CD8-positive, alpha-beta memory T cell (primary cell): ENCODE measurements around the gene MBNL2. TPM values are rescaled to one million over a fixed set of nuclear protein-coding genes. Genes with fewer than 3 reads are reported as not detected.

Experiments used
- CTCF ChIA-PET: fragments of 350-600 bp; sonication (Branson Sonifier 250); formaldehyde crosslinking; loops from one replicate; lab custom pipeline; 2021; ENCODE audit warnings: antibody characterized with exemption; lab: Charles Lee
- POLR2A ChIA-PET: fragments of 350-600 bp; sonication (Branson Sonifier 250); formaldehyde crosslinking; loops from one replicate; lab custom pipeline; 2021; ENCODE audit warnings: antibody characterized with exemption; lab: Charles Lee
- DNase-seq, 5 donors: peaks; one replicate each; pipeline versions ENCODE4 v3.0.0 to v3.0.0-alpha.2; 2020 to 2022; ENCODE audit warnings: mixed read lengths in 1 of 5
- H3K27ac ChIP-seq: one replicate; pipeline ENCODE4 v1.7.0; 2013; ENCODE audit warnings: low read depth, mild to moderate bottlenecking, low read length, moderate library complexity
- H3K27me3 ChIP-seq: 2 replicates; pipeline ENCODE4 v1.7.0; 2013; ENCODE audit warnings: low read length, mild to moderate bottlenecking; ENCODE audit not compliant: insufficient read depth, poor library complexity, severe bottlenecking
- H3K36me3 ChIP-seq: 2 replicates; pipeline ENCODE4 v1.7.0; 2013; ENCODE audit warnings: mild to moderate bottlenecking, low read length, moderate library complexity; ENCODE audit not compliant: insufficient read depth
- H3K4me1 ChIP-seq: 2 replicates; pipeline ENCODE4 v1.7.0; 2013; ENCODE audit warnings: mild to moderate bottlenecking, low read length, moderate library complexity; ENCODE audit not compliant: insufficient read depth
- H3K4me3 ChIP-seq: 2 replicates; pipeline ENCODE4 v1.7.0; 2013; ENCODE audit warnings: mild to moderate bottlenecking, low read length
- H3K9me3 ChIP-seq: 2 replicates; pipeline ENCODE4 v1.7.0; 2013; ENCODE audit warnings: mild to moderate bottlenecking, low read length
- H3K27ac Mint-ChIP-seq, 8 donors: one replicate each; pipeline ENCODE4 v1.8.0; 2020 to 2021; ENCODE audit warnings: mixed read lengths in 8 of 8, mild to moderate bottlenecking in 6 of 8, inconsistent platforms in 3 of 8, moderate library complexity in 3 of 8
- H3K27me3 Mint-ChIP-seq, 2 donors: one replicate each; pipeline ENCODE4 v1.8.0; 2020 to 2021; ENCODE audit warnings: mixed read lengths in 2 of 2, mild to moderate bottlenecking in 1 of 2, moderate library complexity in 1 of 2
- H3K36me3 Mint-ChIP-seq, 3 donors: one replicate each; pipeline ENCODE4 v1.8.0; 2020 to 2021; ENCODE audit warnings: mixed read lengths in 3 of 3, inconsistent platforms in 1 of 3, mild to moderate bottlenecking in 1 of 3
- H3K4me1 Mint-ChIP-seq, 3 donors: one replicate each; pipeline ENCODE4 v1.8.0; 2020 to 2021; ENCODE audit warnings: mixed read lengths in 3 of 3, inconsistent platforms in 1 of 3, mild to moderate bottlenecking in 1 of 3
- H3K4me3 Mint-ChIP-seq, 7 donors: one replicate each; pipeline ENCODE4 v1.8.0; 2020 to 2021; ENCODE audit warnings: mixed read lengths in 7 of 7, mild to moderate bottlenecking in 6 of 7, moderate library complexity in 4 of 7, inconsistent platforms in 2 of 7
- H3K9me3 Mint-ChIP-seq, 5 donors: one replicate each; pipeline ENCODE4 v1.8.0; 2020 to 2022; ENCODE audit warnings: mixed read lengths in 5 of 5, mild to moderate bottlenecking in 3 of 5, moderate library complexity in 2 of 5, inconsistent platforms in 1 of 5
- polyA plus RNA-seq: library from polyadenylated mRNA; unstranded; fragments of 300-500 nt; fragmentation: Illumina TruSeq; gene quantifications from one replicate; pipeline ENCODE4 v1.2.3, GENCODE V29; 2021
- total RNA-seq, 2 experiments: library from RNA; stranded (reverse); gene quantifications; one replicate each; pipeline ENCODE4 v1.2.3, GENCODE V29; 2021

The MBNL2 gene
- total and polyA plus RNA-seq, 3 experiments from 2014 or later: 15.9 to 17.8 (median 17.7) TPM

GRCh38 chr13:97329331-97329730 is 107.2 kb downstream of the MBNL2 start:
- Histone ChIP-seq H3K36me3 (no peaks in the 10 kb centered on the region), H3K4me1 (no peaks in the 10 kb centered on the region), H3K27me3 (no peaks in the 10 kb centered on the region), H3K4me3 (no peak overlapping the region), H3K27ac (no peak overlapping the region), H3K9me3 (no peaks in the 10 kb centered on the region)
- Mint-ChIP-seq H3K27ac (peak overlapping the region in 1 of 8 donors; percentile 30), H3K4me1 (peaks cover 16 to 44% (median 34%) of the 10 kb centered on the region in 3 donors), H3K36me3 (peaks cover 0 to 12% (median 0%) of the 10 kb centered on the region in 3 donors), H3K27me3 (no peaks in the 10 kb centered on the region), H3K9me3 (no peaks in the 10 kb centered on the region), H3K4me3 (no peak overlapping the region)
- ChIA-PET POLR2A (no interaction called here), CTCF (no interaction called here)
- DNase-seq: no peak

- Histone ChIP-seq H3K4me3 (no peak overlapping the region), H3K27me3 (no peaks in the 10 kb centered on the region), H3K4me1 (no peaks in the 10 kb centered on the region), H3K27ac (no peak overlapping the region), H3K9me3 (no peaks in the 10 kb centered on the region), H3K36me3 (peaks cover 3% of the 10 kb centered on the region)
- Mint-ChIP-seq H3K9me3 (no peaks in the 10 kb centered on the region), H3K27me3 (no peaks in the 10 kb centered on the region), H3K4me3 (no peak overlapping the region), H3K4me1 (peaks cover 19 to 42% (median 34%) of the 10 kb centered on the region in 3 donors), H3K27ac (no peak overlapping the region), H3K36me3 (peaks cover 0 to 21% (median 3%) of the 10 kb centered on the region in 3 donors)
- DNase-seq: no peak
- ChIA-PET POLR2A (no interaction called here), CTCF (interaction anchor here (2.5 kb wide), 1 partner anchor 221 kb away, joined by 11 read pairs; no protein-coding TSS in a partner anchor)
Measured at GRCh38 chr13:97330448-97330847, 108.3 kb downstream of the MBNL2 start.

GRCh38 chr13:97332742-97333141 is 110.6 kb downstream of the MBNL2 start:
- POLR2A ChIA-PET: no interaction called here
- Mint-ChIP-seq H3K27me3 (no peaks in the 10 kb centered on the region), H3K36me3 (peaks cover 5 to 24% (median 10%) of the 10 kb centered on the region in 3 donors), H3K27ac (peak overlapping the region in 3 of 8 donors; percentile 5 to 74 (median 20)), H3K4me3 (no peak overlapping the region), H3K9me3 (no peaks in the 10 kb centered on the region), H3K4me1 (peaks cover 16 to 34% (median 20%) of the 10 kb centered on the region in 3 donors)
- Histone ChIP-seq H3K27ac (no peak overlapping the region), H3K27me3 (no peaks in the 10 kb centered on the region), H3K4me1 (no peaks in the 10 kb centered on the region), H3K9me3 (no peaks in the 10 kb centered on the region), H3K4me3 (no peak overlapping the region), H3K36me3 (peaks cover 3% of the 10 kb centered on the region)
- CTCF ChIA-PET: interaction anchor here (1.1 to 1.4 kb wide), 2 partner anchors 102 to 223 kb away, joined by 3 to 4 read pairs; no protein-coding TSS in a partner anchor
- DNase-seq: no peak

- no peak for DNase-seq
- no peaks in the 10 kb centered on the region for H3K9me3 ChIP-seq
- Mint-ChIP-seq H3K4me3 (no peak overlapping the region), H3K36me3 (peaks cover 5 to 24% (median 10%) of the 10 kb centered on the region in 3 donors), H3K27ac (no peak overlapping the region), H3K9me3 (no peaks in the 10 kb centered on the region), H3K4me1 (peaks cover 16 to 33% (median 18%) of the 10 kb centered on the region in 3 donors), H3K27me3 (no peaks in the 10 kb centered on the region)
- no peak overlapping the region for H3K4me3 ChIP-seq
- H3K27me3 ChIP-seq: no peaks in the 10 kb centered on the region
- H3K4me1 ChIP-seq: no peaks in the 10 kb centered on the region
- H3K36me3 ChIP-seq: peaks cover 3% of the 10 kb centered on the region
- ChIA-PET CTCF (no interaction called here), POLR2A (no interaction called here)
- no peak overlapping the region for H3K27ac ChIP-seq
Measured at GRCh38 chr13:97333983-97334382, 111.8 kb downstream of the MBNL2 start.

- Mint-ChIP-seq H3K9me3 (no peaks in the 10 kb centered on the region), H3K4me1 (peaks cover 17 to 31% (median 18%) of the 10 kb centered on the region in 3 donors), H3K27me3 (no peaks in the 10 kb centered on the region), H3K36me3 (peaks cover 5 to 24% (median 10%) of the 10 kb centered on the region in 3 donors), H3K27ac (peak overlapping the region in 2 of 8 donors; percentile 25 to 38), H3K4me3 (no peak overlapping the region)
- Histone ChIP-seq H3K4me1 (no peaks in the 10 kb centered on the region), H3K4me3 (no peak overlapping the region), H3K36me3 (peaks cover 3% of the 10 kb centered on the region), H3K27me3 (no peaks in the 10 kb centered on the region), H3K9me3 (no peaks in the 10 kb centered on the region), H3K27ac (no peak overlapping the region)
- no peak for DNase-seq
- CTCF ChIA-PET: no interaction called here
- POLR2A ChIA-PET: no interaction called here
Measured at GRCh38 chr13:97334690-97335089, 112.6 kb downstream of the MBNL2 start.

GRCh38 chr13:97335488-97336134 is 113.5 kb downstream of the MBNL2 start:
- Mint-ChIP-seq H3K27ac (no peak overlapping the region), H3K27me3 (no peaks in the 10 kb centered on the region), H3K9me3 (no peaks in the 10 kb centered on the region), H3K4me1 (peaks cover 19 to 28% (median 20%) of the 10 kb centered on the region in 3 donors), H3K36me3 (peaks cover 5 to 20% (median 10%) of the 10 kb centered on the region in 3 donors), H3K4me3 (no peak overlapping the region)
- Histone ChIP-seq H3K27me3 (no peaks in the 10 kb centered on the region), H3K9me3 (no peaks in the 10 kb centered on the region), H3K36me3 (peaks cover 3% of the 10 kb centered on the region), H3K27ac (no peak overlapping the region), H3K4me1 (no peaks in the 10 kb centered on the region), H3K4me3 (no peak overlapping the region)
- DNase-seq: no peak
- ChIA-PET POLR2A (no interaction called here), CTCF (interaction anchor here (1.4 to 1.8 kb wide), 2 partner anchors 125 to 225 kb away, joined by 3 to 4 read pairs; no protein-coding TSS in a partner anchor)

- no peaks in the 10 kb centered on the region for H3K9me3 Mint-ChIP-seq
- no peak overlapping the region for H3K4me3 Mint-ChIP-seq
- POLR2A ChIA-PET: no interaction called here
- H3K36me3 Mint-ChIP-seq: peaks cover 5 to 25% (median 10%) of the 10 kb centered on the region in 3 donors
- no peaks in the 10 kb centered on the region for H3K9me3 ChIP-seq
- no peak for DNase-seq
- H3K27ac Mint-ChIP-seq: no peak overlapping the region
- CTCF ChIA-PET: interaction anchor here (1.6 kb wide), 1 partner anchor 228 kb away, joined by 4 read pairs; no protein-coding TSS in a partner anchor
- H3K4me1 Mint-ChIP-seq: peaks cover 19 to 27% (median 21%) of the 10 kb centered on the region in 3 donors
- H3K4me3 ChIP-seq: no peak overlapping the region
- H3K27me3 ChIP-seq: no peaks in the 10 kb centered on the region
- no peaks in the 10 kb centered on the region for H3K27me3 Mint-ChIP-seq
- no peak overlapping the region for H3K27ac ChIP-seq
- H3K4me1 ChIP-seq: no peaks in the 10 kb centered on the region
- peaks cover 3% of the 10 kb centered on the region for H3K36me3 ChIP-seq
Measured at GRCh38 chr13:97337985-97338499, 115.9 kb downstream of the MBNL2 start.

- Histone ChIP-seq H3K27me3 (no peaks in the 10 kb centered on the region), H3K4me3 (no peak overlapping the region), H3K9me3 (no peaks in the 10 kb centered on the region), H3K27ac (no peak overlapping the region), H3K4me1 (no peaks in the 10 kb centered on the region), H3K36me3 (peaks cover 7% of the 10 kb centered on the region)
- ChIA-PET CTCF (interaction anchor here (1.6 kb wide), 1 partner anchor 228 kb away, joined by 4 read pairs; no protein-coding TSS in a partner anchor), POLR2A (no interaction called here)
- Mint-ChIP-seq H3K4me3 (no peak overlapping the region), H3K9me3 (no peaks in the 10 kb centered on the region), H3K27me3 (no peaks in the 10 kb centered on the region), H3K27ac (no peak overlapping the region), H3K36me3 (peaks cover 5 to 26% (median 13%) of the 10 kb centered on the region in 3 donors), H3K4me1 (peaks cover 14 to 21% (median 16%) of the 10 kb centered on the region in 3 donors)
- DNase-seq: no peak
Measured at GRCh38 chr13:97338571-97338970, 116.4 kb downstream of the MBNL2 start.
